Activated CD8-positive, alpha-beta memory T cell treated with anti-CD3 and anti-CD28 coated beads, Interleukin-2, amount 10 ng/mL, durations not matched to agents 7 days and 5 days (primary cell): ENCODE results near the gene ARHGAP32. TPM values are rescaled to one million over a fixed set of nuclear protein-coding genes. Genes with fewer than 3 reads are reported as not detected.

Experiments
- ATAC-seq: fragments of 150-1000 bp; cut with Tn5 transposase; one replicate; pipeline ENCODE4 v1.10.0; 2021; ENCODE audit warnings: moderate library complexity
- CTCF ChIA-PET: fragments of 350-600 bp; sonication (Branson Sonifier 250); formaldehyde crosslinking; loops from one replicate; lab custom pipeline; 2021; ENCODE audit warnings: antibody characterized with exemption; lab: Charles Lee
- DNase-seq: peaks from one replicate; pipeline ENCODE4 v3.0.0-alpha.2; 2020
- H3K27ac Mint-ChIP-seq: one replicate; pipeline ENCODE4 v1.8.0; 2021; ENCODE audit warnings: mild to moderate bottlenecking, mixed read lengths
- H3K27me3 Mint-ChIP-seq: one replicate; pipeline ENCODE4 v1.8.0; 2021; ENCODE audit warnings: mixed read lengths
- H3K36me3 Mint-ChIP-seq: one replicate; pipeline ENCODE4 v1.8.0; 2021; ENCODE audit warnings: mild to moderate bottlenecking, mixed read lengths
- H3K4me1 Mint-ChIP-seq: one replicate; pipeline ENCODE4 v1.8.0; 2021; ENCODE audit warnings: mixed read lengths
- H3K4me3 Mint-ChIP-seq: one replicate; pipeline ENCODE4 v1.8.0; 2021; ENCODE audit warnings: mild to moderate bottlenecking, moderate library complexity, mixed read lengths
- H3K9me3 Mint-ChIP-seq: one replicate; pipeline ENCODE4 v1.8.0; 2022; ENCODE audit warnings: low read depth, mixed read lengths
- total RNA-seq, 2 experiments: library from RNA; stranded (reverse); gene quantifications; one replicate each; pipeline ENCODE4 v1.2.3, GENCODE V29; 2021

The ARHGAP32 gene
- total RNA-seq, 2 experiments from 2014 or later, result 1.0 to 1.3 TPM

DNA sequence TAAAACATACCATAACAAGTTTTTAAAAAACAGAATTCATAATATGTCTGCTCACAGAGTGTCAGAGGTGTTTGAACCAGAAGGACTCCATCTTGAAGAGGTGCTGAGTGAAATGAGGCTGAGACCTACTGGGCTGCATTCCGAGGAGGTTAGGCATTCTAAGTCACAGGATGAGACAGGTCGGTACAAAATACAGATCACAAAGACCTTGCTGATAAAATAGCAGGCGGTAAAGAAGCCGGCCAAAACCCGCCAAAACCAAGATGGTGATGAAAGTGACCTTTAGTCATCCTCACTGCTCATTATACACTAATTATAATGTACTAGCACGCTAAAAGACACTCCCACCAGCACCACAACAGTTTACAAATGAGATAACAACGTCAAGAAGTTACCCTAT is 116.4 kb downstream of the ARHGAP32 start:
- CTCF ChIA-PET, result no interaction called here
- H3K9me3 Mint-ChIP-seq, result no peaks in the 10 kb centered on the region
- H3K36me3 Mint-ChIP-seq, result no peaks in the 10 kb centered on the region
- H3K4me1 Mint-ChIP-seq, result no peaks in the 10 kb centered on the region
- DNase-seq (no peak), ATAC-seq (no peak)
- no peak overlapping the region for H3K27ac Mint-ChIP-seq
- H3K4me3 Mint-ChIP-seq, result no peak overlapping the region
- H3K27me3 Mint-ChIP-seq, result no peaks in the 10 kb centered on the region

DNA sequence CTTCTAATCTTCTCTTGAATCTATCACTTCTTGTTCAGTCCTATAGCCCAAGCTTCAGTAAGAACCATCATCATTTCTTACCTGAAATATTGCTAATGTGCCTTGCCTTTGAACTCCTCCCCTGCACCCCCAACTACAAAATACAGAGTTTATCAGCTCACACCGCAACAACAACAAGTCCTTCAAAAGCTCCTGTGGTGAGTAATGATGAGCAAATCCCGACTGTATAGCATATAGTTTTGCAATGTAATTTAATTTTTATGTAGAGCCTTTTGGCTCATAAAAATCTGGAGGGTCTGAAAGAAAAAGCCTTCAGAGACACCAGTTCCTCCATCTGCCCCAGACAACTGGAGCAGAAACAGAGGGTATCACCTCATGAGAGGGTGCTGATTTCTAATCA is 124.7 kb downstream of the ARHGAP32 start:
- Mint-ChIP-seq H3K27me3 (peaks cover 5% of the 10 kb centered on the region), H3K27ac (no peak overlapping the region), H3K4me1 (no peaks in the 10 kb centered on the region), H3K36me3 (no peaks in the 10 kb centered on the region), H3K9me3 (no peaks in the 10 kb centered on the region), H3K4me3 (no peak overlapping the region)
- no peak for ATAC-seq
- CTCF ChIA-PET, result no interaction called here
- DNase-seq, result no peak

GRCh38 chr11:129066229-129066628 is 125.9 kb downstream of the ARHGAP32 start:
- CTCF ChIA-PET, result no interaction called here
- H3K27ac Mint-ChIP-seq, result no peak overlapping the region
- peaks cover 5% of the 10 kb centered on the region for H3K27me3 Mint-ChIP-seq
- H3K4me3 Mint-ChIP-seq, result no peak overlapping the region
- H3K36me3 Mint-ChIP-seq, result no peaks in the 10 kb centered on the region
- ATAC-seq, result no peak
- no peak for DNase-seq
- no peaks in the 10 kb centered on the region for H3K4me1 Mint-ChIP-seq
- no peaks in the 10 kb centered on the region for H3K9me3 Mint-ChIP-seq

- Mint-ChIP-seq H3K27me3 (peaks cover 5% of the 10 kb centered on the region), H3K4me1 (no peaks in the 10 kb centered on the region), H3K27ac (no peak overlapping the region), H3K4me3 (no peak overlapping the region), H3K9me3 (no peaks in the 10 kb centered on the region), H3K36me3 (no peaks in the 10 kb centered on the region)
- CTCF ChIA-PET, result interaction anchor here (0.8 kb wide), 1 partner anchor 17 kb away, joined by 3 read pairs; no protein-coding TSS in a partner anchor
- DNase-seq (no peak), ATAC-seq (no peak)
Observed at GRCh38 chr11:129063118-129063517, 129.0 kb downstream of the ARHGAP32 start.

GRCh38 chr11:129061492-129062230 is 130.5 kb downstream of the ARHGAP32 start:
- peaks cover 5% of the 10 kb centered on the region for H3K27me3 Mint-ChIP-seq
- CTCF ChIA-PET, result no interaction called here
- no peak overlapping the region for H3K27ac Mint-ChIP-seq
- H3K4me3 Mint-ChIP-seq, result no peak overlapping the region
- H3K36me3 Mint-ChIP-seq, result no peaks in the 10 kb centered on the region
- no peak for DNase-seq
- H3K9me3 Mint-ChIP-seq, result no peaks in the 10 kb centered on the region
- ATAC-seq, result no peak
- no peaks in the 10 kb centered on the region for H3K4me1 Mint-ChIP-seq

DNA sequence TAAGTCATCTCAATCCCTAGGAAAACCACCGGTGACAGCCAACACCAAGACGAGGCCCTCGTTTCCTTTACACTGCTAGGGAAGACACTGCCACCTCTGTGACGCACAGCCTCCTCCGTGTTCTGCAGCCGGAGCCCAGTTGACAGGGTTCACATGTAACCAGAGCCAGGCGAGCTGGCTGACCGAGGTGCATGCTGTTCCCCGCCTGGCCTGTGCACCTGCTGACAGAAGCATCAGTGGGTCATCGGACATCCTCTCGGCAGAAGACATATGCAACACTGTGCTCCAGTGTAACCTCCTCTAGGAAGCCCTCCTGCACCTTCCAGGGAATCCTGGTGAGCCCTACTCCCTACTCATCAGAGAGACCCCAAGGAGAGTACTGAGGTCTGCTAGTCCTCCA is 135.2 kb downstream of the ARHGAP32 start:
- ATAC-seq (no peak), DNase-seq (no peak)
- CTCF ChIA-PET, result no interaction called here
- Mint-ChIP-seq H3K4me1 (no peaks in the 10 kb centered on the region), H3K27me3 (no peaks in the 10 kb centered on the region), H3K36me3 (no peaks in the 10 kb centered on the region), H3K27ac (no peak overlapping the region), H3K4me3 (no peak overlapping the region), H3K9me3 (no peaks in the 10 kb centered on the region)

- no peak overlapping the region for H3K27ac Mint-ChIP-seq
- no peaks in the 10 kb centered on the region for H3K27me3 Mint-ChIP-seq
- DNase-seq (no peak), ATAC-seq (no peak)
- no peaks in the 10 kb centered on the region for H3K9me3 Mint-ChIP-seq
- no peaks in the 10 kb centered on the region for H3K4me1 Mint-ChIP-seq
- H3K36me3 Mint-ChIP-seq, result no peaks in the 10 kb centered on the region
- CTCF ChIA-PET, result no interaction called here
- no peak overlapping the region for H3K4me3 Mint-ChIP-seq
Observed at GRCh38 chr11:129055196-129055595, 136.9 kb downstream of the ARHGAP32 start.

DNA sequence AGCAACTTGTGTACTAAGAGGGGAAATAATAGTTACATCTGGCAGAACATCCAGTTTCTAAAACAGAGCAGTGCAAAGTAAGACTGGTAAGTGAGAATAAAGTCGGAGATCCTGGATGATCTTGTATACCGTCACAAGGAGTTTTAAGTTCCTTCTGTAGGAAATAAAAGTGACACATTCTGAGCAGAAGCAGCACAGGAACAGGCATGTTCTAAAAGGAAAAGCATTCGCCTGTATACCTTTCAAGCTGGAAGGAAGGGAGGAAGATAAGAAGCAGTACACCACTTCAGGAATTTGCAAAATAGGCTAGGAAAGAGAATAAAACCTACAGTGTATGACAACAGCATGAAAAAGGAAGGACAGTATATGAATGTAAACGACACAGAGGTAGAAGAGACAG is 143.2 kb downstream of the ARHGAP32 start:
- H3K36me3 Mint-ChIP-seq, result no peaks in the 10 kb centered on the region
- no peaks in the 10 kb centered on the region for H3K9me3 Mint-ChIP-seq
- H3K4me1 Mint-ChIP-seq, result no peaks in the 10 kb centered on the region

GRCh38 chr11:129045150-129045549 is 147.0 kb downstream of the ARHGAP32 start:
- H3K4me3 Mint-ChIP-seq, result no peak overlapping the region
- DNase-seq (no peak), ATAC-seq (no peak)
- CTCF ChIA-PET, result interaction anchor here (1.5 kb wide), 1 partner anchor 18 kb away, joined by 3 read pairs; no protein-coding TSS in a partner anchor
- H3K27me3 Mint-ChIP-seq, result no peaks in the 10 kb centered on the region
- no peaks in the 10 kb centered on the region for H3K4me1 Mint-ChIP-seq
- H3K9me3 Mint-ChIP-seq, result no peaks in the 10 kb centered on the region
- H3K36me3 Mint-ChIP-seq, result no peaks in the 10 kb centered on the region
- H3K27ac Mint-ChIP-seq, result no peak overlapping the region

More for the DNA sequence above, 143.2 kb downstream of the ARHGAP32 start:
- DNase-seq (no peak), ATAC-seq (no peak)
- H3K27ac Mint-ChIP-seq, result no peak overlapping the region
- H3K27me3 Mint-ChIP-seq, result no peaks in the 10 kb centered on the region
- no peak overlapping the region for H3K4me3 Mint-ChIP-seq
- CTCF ChIA-PET, result no interaction called here

GRCh38 chr11:129042503-129042902 is 149.6 kb downstream of the ARHGAP32 start:
- Mint-ChIP-seq H3K27ac (no peak overlapping the region), H3K36me3 (no peaks in the 10 kb centered on the region), H3K4me1 (no peaks in the 10 kb centered on the region), H3K27me3 (no peaks in the 10 kb centered on the region), H3K9me3 (no peaks in the 10 kb centered on the region), H3K4me3 (no peak overlapping the region)
- CTCF ChIA-PET, result interaction anchor here (0.7 to 1.0 kb wide), 2 partner anchors 157 to 210 kb away, joined by 4 to 5 read pairs; no protein-coding TSS in a partner anchor
- DNase-seq (no peak), ATAC-seq (no peak)

DNA sequence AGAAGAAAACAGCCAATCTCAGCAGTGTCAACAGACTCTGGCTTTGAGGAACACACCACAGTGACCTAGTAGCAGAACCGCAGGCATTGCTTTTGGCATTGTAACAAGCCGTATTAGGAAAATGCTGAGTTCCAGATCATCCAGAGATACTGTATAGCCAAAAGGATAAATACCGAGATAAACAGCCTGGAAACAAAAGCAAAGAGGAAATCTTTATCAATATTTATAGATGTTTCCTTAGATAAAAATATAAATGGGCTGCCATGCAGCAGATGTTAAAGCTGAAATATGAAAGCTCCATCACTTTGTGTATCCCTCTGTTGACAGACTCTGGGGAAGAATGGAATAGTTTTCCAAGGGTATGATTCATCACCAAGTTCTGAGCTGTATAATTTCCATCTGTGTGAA is 150.5 kb downstream of the ARHGAP32 start:
- Mint-ChIP-seq H3K27me3 (no peaks in the 10 kb centered on the region), H3K36me3 (no peaks in the 10 kb centered on the region), H3K27ac (no peak overlapping the region), H3K4me1 (no peaks in the 10 kb centered on the region), H3K4me3 (no peak overlapping the region), H3K9me3 (no peaks in the 10 kb centered on the region)
- CTCF ChIA-PET, result no interaction called here
- ATAC-seq (no peak), DNase-seq (no peak)

GRCh38 chr11:129040934-129041333 is 151.2 kb downstream of the ARHGAP32 start:
- no peaks in the 10 kb centered on the region for H3K27me3 Mint-ChIP-seq
- no peaks in the 10 kb centered on the region for H3K4me1 Mint-ChIP-seq
- no peak for ATAC-seq
- CTCF ChIA-PET, result interaction anchor here (0.7 kb wide), 1 partner anchor 950 kb away, joined by 3 read pairs; no protein-coding TSS in a partner anchor
- H3K27ac Mint-ChIP-seq, result no peak overlapping the region
- no peaks in the 10 kb centered on the region for H3K9me3 Mint-ChIP-seq
- H3K4me3 Mint-ChIP-seq, result no peak overlapping the region
- no peak for DNase-seq
- H3K36me3 Mint-ChIP-seq, result no peaks in the 10 kb centered on the region

DNA sequence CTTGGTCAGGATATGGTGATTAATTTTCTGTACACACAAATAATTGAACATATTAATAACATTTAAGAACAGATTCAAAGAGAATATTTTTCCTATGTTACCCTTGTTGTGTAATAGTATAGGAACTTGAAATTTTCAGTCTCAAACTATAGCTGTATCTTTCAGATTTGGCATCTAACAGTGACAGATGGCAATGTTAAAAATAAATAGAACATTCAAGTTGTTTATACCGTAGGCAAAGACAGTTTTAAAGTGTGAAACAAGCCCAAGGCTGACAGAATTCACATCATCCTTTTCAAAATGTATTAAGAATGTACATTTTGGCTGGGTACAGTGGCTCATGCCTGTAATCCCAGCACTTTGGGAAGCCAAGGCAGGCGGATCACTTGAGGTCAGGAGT is 156.9 kb downstream of the ARHGAP32 start:
- H3K27ac Mint-ChIP-seq, result no peak overlapping the region
- no peak for ATAC-seq
- H3K36me3 Mint-ChIP-seq, result no peaks in the 10 kb centered on the region
- H3K9me3 Mint-ChIP-seq, result no peaks in the 10 kb centered on the region
- H3K27me3 Mint-ChIP-seq, result no peaks in the 10 kb centered on the region
- no peak for DNase-seq
- no peaks in the 10 kb centered on the region for H3K4me1 Mint-ChIP-seq
- CTCF ChIA-PET, result no interaction called here
- H3K4me3 Mint-ChIP-seq, result no peak overlapping the region

- H3K36me3 Mint-ChIP-seq, result no peaks in the 10 kb centered on the region
- no peak overlapping the region for H3K4me3 Mint-ChIP-seq
- H3K27ac Mint-ChIP-seq, result no peak overlapping the region
- no peaks in the 10 kb centered on the region for H3K4me1 Mint-ChIP-seq
- CTCF ChIA-PET, result no interaction called here
- ATAC-seq (no peak), DNase-seq (no peak)
- H3K9me3 Mint-ChIP-seq, result no peaks in the 10 kb centered on the region
- H3K27me3 Mint-ChIP-seq, result no peaks in the 10 kb centered on the region
Observed at GRCh38 chr11:129034001-129034400, 158.1 kb downstream of the ARHGAP32 start.
